ENCODE results near the gene BUD23. TPM values are rescaled to one million over a fixed set of nuclear protein-coding genes. Genes with fewer than 3 reads are reported as not detected.

Gene BUD23
- total and polyA plus RNA-seq, 9 of the 15 experiments (the other 6 are each of a cell fraction or from before 2014, with no cell fraction given), result 79.5 to 270 (median 150) TPM

GRCh38 chr7:73734619-73735527 lies 51.5 kb downstream of the BUD23 start (continued):
- TF ChIP-seq NBN (IDR thresholded peaks at IDR 0.05; ENCODE audit: low read depth) (peak; percentile 28; the same call in 1 of the 2 replicates), DIDO1 (tag; IDR thresholded peaks at IDR 0.05; ENCODE audit: low read depth) (no peak), ZBTB33 (CRISPR knock-in tag; IDR thresholded peaks at IDR 0.05) (no peak), ZNF23 (CRISPR knock-in tag; IDR thresholded peaks at IDR 0.05) (no peak), MCM7 (IDR thresholded peaks at IDR 0.05) (no peak), HMGN3 (IDR thresholded peaks at IDR 0.05; ENCODE audit: borderline replicate concordance, extremely low read depth, insufficient read length, low read depth, low read length) (no peak), KAT2B (IDR thresholded peaks at IDR 0.05; ENCODE audit: low read depth, low read length) (no peak), GMEB1 (CRISPR knock-in tag; IDR thresholded peaks at IDR 0.05) (no peak), TAF15 (IDR thresholded peaks at IDR 0.05; ENCODE audit: low read depth, low read length) (no peak), ZNF408 (CRISPR knock-in tag; IDR thresholded peaks at IDR 0.05; ENCODE audit: low read depth) (no peak), CEBPZ (IDR thresholded peaks at IDR 0.05; ENCODE audit: borderline replicate concordance, low read depth, low read length) (no peak), CBFA2T3 (IDR thresholded peaks at IDR 0.05) (no peak; the same call in 1 of the 2 replicates), CHCHD3 (CRISPR knock-in tag; IDR thresholded peaks at IDR 0.05) (no peak), STAT6 (CRISPR knock-in tag; IDR thresholded peaks at IDR 0.05) (0 out of 2 replicates have a peak, but pooled peaks have one; percentile 40), MYC (IDR thresholded peaks at IDR 0.05; ENCODE audit: low read depth, low read length) (peak; percentile 70), MYC (CRISPR knock-in tag; IDR thresholded peaks at IDR 0.05; ENCODE audit: borderline replicate concordance, low read depth) (no peak), HIVEP1 (CRISPR knock-in tag; IDR thresholded peaks at IDR 0.05) (no peak), MAFG (tag; conservative IDR thresholded peaks at IDR 0.05) (no peak)
